SU-DHL-6 (cell line): ENCODE data around the gene HSD17B8.

Source experiments
- CTCF ChIP-seq: fragments of 200-600 bp; sonication (generic); IDR thresholded peaks from one replicate; pipeline ENCODE4 v1.5.1; 2017; ENCODE audit warnings: antibody characterized with exemption, mild to moderate bottlenecking, low read length, moderate library complexity; ENCODE audit not compliant: insufficient read depth, poor library complexity, severe bottlenecking
- EZH2phosphoT487 ChIP-seq: fragments of 200-600 bp; sonication (generic), shearing (Covaris generic); conservative IDR thresholded peaks from 2 replicates; pipeline ENCODE4 v1.6.1; 2018; ENCODE audit warnings: mild to moderate bottlenecking, antibody characterized with exemption, low read length, moderate library complexity, mixed read lengths

GRCh38 chr6:33211666-33212422, 7.4 kb downstream of the HSD17B8 start:
- TF ChIP-seq CTCF (no peak), EZH2phosphoT487 (no peak)
